GM19238 (cell line): ENCODE measurements around the gene RAB40C.

Experiments
- DNase-seq: peaks from one replicate; pipeline ENCODE4 v3.0.0; 2011; ENCODE audit warnings: low spot score; ENCODE audit not compliant: insufficient read length

The RAB40C gene

DNA sequence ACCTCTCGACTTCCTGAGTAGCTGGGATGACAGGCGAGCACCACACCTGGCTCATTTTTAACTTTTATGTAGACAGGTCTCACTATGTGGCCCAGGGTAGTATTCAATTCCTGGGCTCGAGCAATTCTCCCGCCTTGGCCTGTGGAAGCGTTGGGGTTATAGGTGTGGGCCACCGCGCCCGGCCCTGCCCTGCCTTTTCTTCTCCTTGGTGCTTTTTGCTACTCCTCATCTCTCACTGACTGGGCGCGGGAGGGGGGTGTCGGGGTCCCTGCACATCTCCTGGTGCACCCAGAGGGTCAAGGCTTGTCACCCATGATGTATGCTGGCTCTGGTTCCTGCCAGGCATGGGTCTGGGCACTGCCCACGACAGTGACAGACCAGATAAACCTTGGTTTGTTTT lies 54.7 kb downstream of the RAB40C start:
- DNase-seq = no peak

DNA sequence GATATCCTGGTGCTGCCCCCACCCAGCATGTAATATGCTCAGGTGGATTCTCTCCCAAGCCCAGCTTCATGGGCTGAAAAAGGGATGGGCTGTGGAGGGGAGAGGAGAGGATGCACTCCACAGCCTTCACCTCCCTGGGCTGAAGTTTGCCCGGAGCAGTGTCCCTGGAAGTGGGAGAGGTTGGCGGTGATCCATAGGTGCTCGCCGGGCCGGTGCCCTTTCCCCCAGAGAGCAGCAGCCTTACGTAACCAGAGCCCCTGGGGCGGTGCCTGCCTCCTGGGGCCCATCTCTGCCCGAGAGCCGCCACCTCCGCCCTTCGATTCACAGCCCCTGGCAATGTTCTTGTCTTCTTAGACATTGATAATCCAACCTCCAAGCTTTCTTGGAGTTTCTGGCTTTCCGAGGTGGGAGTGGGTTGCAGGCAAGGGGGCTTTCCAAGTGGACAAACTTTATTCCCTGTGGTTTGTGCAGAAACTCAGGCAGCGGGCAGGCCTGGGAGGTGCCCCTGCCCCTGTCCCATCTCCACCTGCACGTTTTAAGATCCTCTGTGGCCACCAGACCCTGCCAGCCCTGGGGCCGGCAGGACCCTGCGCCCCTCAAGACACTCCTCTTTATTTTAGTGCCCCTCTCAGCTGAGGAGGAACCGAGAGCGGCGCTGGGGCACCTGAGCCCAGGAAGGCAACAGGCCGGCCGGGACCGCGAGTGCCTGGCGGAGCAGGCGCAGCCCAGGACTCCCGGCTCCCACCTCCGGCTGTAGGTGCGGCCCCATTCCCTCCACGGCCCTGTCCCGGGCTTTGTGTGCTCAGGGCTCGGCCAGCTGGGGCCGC lies 56.2 kb downstream of the RAB40C start:
- no peak for DNase-seq

DNA sequence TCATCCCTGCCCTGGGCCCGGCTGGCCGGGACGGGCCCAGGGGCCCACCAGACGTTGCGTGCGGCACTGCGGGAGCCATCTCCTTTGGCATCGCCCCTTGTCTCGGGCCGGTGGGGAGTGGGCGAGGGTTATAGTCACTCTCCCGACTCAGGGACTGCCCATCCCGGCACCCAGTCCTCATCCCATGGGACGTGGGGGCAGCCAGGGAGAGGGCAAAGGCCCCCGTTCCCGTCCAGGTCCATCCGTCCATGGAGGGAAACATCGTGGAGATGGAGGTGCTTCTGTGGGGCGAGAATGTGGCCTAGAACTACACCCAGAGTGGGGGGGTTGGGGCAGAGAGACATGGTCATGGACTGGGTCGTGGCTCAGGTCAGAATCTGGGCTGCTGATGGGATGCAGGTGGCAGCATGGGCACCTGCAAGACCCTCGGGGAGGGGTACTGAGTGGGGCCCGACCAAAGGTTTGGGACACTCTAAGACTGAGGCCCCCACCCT lies 56.9 kb downstream of the RAB40C start:
- DNase-seq = no peak

DNA sequence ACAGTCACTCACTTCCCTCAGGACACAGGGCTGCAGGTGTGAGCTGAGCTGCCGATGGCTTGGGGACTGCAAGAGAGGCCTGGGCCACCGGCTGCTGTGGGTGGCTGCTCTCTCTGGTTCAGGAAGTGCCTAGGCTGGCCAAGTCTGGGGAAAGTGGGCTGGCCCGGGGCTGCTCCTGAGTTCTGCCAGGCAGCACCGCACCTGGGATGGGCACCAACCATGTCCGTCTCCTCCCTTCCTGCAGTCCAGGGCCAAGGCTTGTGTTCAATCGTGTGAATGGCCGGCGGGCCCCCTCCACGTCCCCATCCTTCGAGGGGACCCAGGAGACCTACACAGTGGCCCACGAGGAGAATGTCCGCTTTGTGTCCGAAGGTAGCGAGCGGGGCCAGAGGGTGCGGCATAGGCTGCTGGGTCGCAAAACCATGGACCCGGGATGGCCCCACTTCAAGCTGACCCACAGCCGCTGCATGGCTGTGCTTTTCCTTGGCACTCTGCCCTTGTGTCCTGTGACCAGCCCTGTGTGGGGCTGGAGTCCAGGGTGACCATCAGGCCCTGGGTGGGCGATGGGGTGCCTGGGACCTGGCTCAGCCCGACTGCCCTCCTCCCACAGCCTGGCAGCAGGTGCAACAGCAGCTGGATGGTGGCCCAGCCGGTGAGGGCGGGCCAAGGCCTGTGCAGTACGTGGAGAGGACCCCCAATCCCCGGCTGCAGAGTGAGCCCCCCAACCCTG lies 57.5 kb downstream of the RAB40C start:
- DNase-seq = no peak

DNA sequence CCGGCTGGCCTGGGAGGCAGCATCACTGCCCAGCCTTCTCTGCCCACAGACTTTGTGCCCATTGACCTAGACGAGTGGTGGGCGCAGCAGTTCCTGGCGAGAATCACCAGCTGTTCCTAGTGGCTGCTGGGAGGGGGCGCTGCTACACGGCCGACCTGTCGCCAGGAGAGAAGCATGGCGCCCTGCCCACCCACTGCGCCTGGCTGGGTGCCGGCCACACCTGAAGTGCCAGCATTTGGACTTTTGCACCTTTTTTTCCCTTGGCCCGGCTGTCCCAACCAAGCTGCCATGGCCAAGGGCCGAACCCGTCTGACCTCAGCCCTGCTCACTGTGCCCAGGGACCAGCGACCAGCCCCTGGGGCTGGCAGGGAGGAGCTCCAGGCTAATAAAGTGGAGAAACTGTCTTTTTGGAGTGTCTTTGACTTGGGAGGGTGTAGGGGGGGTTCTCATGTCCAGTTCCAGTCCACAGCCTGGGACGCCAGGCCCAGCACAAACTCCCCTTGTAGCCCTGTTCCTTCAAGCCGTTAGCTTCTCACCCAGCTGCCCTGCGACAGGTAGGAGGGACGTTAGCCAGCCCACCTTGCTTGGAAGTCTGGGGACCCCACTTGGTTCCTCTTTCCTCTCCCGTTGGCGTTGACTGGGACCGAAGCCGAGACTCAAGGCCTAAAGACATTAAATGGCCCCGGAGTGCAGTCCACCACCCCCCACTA lies 58.4 kb downstream of the RAB40C start:
- no peak for DNase-seq

DNA sequence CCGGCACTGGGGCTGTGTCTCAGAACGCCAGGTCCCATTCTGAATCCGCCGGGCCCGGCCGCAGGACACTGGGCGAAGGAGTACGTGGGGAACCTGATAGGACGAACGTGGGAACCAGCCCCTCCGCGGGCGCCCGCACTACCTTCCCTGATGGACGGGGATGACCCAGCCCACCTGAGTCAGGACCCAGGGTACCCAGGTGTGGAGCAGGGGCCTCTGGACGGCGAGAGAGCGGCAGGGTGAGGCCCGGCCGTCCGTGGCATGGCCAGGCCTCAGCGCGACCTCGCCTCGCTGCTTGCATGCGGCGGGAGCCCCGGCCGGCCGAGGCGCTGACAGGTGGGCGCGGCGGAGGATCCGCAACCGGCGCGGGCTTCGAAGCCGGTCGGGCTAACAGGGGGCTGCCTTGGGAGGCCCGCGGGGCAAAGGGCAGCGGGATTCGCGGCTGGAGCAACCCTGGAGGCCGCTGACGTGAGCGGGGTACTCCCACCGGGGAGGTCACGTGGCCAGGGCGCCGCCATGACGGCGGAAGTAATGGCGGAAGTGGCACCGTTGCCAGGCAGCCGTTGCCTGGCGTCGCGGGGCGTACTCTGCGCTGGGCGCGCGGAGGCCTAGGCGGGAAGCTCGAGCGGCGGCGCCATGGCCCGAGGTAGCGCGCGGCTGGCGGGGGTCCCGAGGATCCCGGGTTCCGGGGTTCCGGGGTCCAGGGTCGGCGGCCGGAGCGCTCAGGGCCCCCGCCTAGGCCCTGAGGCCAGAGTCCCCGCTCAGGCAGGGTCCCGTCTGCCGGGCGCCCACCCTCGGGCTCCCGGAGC lies 59.1 kb downstream of the RAB40C start, which contains the start of gene WDR90:
Gene WDR90, plus strand, starts transcription at position 585 of the 809 bp plus-strand sequence. Its CDS starts 52 bp downstream, at position 637.
- DNase-seq = peak; percentile 100

DNA sequence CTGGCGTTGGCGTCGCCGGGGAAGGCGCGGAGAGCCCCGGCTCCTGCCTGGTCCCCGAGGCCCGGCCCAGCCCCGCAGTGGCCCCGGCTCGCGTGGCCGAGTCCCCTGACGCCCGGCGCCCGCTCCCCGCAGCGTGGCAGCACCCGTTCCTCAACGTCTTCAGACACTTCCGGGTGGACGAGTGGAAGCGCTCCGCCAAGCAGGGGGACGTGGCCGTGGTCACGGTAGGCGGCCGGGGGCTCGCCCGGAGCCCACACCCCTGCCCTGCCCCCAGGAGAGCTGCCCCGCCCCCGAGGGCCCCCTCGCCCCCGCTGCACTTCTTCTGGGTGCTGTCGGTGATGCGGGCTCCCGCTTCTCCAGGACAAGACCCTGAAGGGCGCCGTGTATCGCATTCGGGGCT lies 59.8 kb downstream of the RAB40C start:
- peak; percentile 63 for DNase-seq

DNA sequence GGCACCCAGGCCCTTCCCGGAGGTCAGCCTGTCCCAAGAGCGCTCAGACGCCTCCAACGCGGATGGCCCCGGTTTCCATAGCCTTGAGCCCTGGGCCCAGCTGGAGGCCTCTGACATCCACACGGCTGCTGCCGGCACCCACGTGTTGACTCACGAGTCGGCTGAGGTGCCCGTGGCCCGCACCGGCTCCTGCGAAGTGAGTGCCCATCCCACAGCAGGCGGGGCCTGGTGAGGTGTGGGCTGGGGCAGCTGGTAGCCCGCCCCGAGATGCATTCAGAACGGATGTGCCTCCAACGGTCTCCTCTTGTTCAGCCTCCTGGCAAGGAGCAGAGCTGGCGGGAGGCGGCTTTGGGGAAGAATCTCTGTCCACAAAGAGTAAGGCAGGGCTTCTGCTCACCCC lies 62.0 kb downstream of the RAB40C start:
- no peak for DNase-seq

DNA sequence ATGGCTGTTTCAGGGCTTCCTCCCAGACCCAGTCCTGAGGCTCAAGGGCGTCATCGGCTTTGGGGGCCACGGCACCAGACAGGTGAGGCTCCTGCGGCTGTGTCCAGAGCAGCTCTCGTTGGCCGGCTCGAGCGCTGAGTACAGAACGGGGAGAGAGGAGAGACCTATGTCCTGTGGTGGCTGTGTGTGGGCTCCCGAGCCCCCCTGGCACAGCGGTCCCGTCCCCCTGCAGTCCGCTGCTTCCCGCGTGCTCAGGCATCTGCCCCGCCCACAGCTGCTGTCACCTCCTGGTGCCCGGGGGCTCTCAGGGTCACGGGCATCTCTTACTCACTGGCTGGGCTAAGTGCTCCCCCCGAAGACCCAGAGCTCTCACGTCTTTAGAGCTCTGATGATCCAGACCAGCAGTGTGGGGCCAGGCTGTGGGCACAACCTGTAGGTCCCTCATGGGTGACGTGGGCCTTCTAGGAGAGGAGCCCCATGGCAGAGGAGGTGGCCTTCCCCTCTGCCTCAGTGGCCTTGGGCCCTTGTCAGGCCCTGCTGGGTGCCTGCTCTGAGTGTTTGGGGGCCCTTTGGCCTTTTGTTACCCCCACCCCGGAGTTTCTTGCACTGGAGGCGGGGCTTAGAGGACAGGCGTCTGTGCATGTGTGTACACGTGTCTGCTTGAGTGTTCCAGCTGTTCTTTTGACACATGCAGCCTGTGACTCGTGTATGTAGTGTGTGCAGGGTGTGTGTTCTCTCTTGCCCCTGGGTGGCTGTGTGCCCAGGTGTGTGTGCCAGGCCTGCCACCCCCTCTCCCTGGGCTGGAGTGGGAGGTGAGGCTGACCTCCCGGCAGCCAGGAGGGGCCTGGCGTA lies 62.8 kb downstream of the RAB40C start:
- DNase-seq = no peak

DNA sequence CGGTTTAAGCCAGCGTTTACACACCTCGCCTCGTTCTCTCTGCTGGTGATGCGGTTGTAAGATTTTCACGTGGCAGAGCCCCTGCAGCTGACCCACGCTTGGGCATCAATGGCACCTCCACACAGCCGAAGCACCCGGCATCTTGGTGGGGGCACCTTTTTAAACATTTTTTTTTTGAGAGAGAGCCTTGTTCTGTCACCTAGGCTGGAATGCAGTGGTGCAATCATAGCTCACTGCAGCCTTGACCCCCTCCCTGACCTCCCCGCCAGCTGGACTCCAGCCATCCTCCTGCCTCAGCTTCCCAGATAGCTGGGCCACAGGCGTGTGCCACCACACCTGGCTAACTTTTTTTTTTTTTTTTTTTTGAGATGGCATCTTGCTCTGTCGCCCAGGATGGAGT lies 64.2 kb downstream of the RAB40C start:
- no peak for DNase-seq

DNA sequence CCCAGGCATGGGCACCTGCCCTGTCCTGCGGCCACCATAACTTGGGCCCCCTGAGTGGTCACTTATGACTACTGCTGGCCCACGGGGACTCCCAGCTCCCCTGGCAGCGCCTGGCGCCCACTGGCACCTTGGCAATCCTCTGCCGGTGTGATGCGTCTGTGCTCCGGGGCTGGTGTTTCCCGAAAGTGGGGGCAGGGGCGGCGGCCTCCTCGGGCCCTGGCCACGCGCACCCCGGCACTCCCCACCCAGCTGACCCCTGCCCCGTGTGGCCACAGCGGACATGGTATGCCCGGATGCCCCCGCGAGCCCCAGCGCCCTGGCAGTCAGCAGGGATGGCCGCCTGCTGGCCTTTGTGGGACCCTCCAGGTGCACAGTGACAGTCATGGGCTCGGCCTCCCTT lies 67.6 kb downstream of the RAB40C start:
- no peak for DNase-seq

DNA sequence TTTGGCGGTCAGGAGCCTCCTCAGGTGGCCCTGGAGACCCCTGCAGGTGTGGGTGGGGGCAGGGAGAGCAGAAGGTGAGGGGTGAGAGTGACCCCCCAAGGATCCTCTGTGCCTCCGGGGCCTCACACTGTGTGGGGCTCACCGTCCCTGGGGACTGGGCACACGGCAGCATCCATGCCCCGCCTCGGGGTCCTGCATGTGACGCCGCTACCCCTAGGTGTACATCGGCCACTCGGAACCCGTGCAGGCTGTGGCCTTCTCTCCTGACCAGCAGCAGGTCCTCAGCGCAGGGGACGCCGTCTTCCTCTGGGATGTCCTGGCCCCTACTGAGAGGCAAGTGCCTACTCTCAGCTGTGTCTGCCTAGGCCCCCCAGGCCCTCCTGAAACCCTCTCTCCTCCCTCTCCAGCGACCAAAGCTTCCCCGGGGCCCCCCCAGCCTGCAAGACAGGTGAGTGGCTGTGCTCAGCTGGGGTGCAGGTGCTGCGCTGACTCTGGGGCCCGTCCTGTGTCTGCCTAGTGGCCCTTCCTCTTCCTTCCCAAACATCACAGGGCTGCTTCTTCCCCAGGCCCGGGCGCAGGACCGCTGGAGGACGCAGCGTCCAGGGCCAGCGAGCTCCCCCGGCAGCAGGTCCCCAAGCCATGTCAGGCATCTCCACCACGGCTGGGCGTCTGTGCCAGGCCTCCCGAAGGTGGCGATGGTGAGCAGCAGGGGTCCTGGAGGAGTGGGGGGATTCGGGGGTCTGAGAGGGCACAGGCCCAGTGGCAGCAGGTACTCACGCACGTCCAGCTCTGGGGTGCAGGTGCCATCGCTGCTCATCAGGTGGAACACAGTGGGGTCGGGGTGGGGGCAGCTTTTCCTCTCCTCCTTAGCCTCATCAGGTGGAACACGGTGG lies 69.1 kb downstream of the RAB40C start:
- no peak for DNase-seq

DNA sequence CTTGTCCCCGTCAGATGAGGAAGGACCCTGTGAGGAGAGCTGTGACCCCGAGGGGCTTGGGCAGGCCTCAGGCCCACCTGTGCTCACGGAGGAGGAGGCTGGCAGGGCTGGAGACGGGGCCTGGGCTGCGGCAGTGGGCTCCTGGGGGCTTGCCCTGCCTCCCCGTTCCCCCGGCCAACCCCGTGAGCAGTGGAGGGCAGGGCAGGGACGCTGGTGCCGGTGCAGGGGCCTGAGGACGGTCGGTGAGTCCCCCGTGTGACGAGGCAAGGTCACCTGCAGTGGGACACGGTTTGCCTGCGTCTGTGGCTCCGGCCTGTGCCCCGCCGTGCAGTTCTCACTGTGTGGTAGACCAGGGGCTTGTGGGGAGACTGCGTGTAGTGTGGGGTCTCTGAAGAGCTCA lies 69.8 kb downstream of the RAB40C start:
- DNase-seq = no peak

DNA sequence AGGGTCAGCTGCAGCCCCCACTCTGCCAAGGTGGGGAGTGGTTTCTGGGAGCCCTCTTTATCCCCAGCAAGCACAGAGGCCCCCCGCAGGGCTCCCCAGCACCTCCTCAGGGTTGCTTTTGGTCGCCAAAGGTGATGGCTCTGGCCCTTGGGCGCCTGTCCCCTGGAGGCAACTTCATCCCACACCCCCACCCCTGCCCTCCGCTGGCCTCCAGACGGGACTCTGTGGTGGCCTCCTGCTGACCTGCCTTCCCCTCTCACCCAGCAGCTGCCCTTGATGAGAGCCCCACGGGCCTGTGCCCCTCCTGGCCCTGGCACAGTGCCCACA lies 70.2 kb downstream of the RAB40C start:
- no peak for DNase-seq

DNA sequence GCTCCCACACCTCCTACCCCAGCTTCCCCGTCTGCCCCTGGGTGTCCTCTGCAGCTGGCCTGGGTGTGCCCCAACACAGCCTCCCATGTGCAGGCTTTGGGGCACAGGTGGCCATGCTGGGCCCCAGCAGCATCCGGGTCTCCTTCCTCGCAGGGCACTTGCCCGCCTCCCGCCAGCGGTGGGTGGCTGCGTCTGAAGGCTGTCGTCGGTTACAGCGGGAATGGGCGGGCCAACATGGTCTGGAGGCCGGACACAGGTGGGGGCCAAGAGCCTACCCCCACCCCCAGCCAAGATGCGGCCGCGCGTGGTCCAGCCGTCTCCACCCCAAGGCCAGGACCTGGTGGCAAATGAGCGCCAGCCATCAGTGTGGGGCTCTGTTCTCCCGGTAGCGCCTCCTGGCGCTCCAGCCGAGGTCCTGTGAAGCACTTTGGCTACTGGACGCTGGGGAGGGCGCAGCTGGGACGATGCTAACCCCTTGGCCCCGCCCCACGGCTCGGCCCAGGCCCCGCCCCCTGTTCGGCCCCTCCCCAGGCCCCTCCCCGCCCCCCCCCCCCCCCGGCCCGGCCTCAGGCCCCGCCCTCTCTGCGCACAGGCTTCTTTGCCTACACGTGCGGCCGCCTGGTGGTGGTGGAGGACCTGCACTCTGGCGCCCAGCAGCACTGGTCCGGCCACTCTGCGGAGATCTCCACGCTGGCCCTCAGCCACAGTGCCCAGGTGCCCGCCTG lies 70.8 kb downstream of the RAB40C start:
- peak; percentile 93 for DNase-seq

DNA sequence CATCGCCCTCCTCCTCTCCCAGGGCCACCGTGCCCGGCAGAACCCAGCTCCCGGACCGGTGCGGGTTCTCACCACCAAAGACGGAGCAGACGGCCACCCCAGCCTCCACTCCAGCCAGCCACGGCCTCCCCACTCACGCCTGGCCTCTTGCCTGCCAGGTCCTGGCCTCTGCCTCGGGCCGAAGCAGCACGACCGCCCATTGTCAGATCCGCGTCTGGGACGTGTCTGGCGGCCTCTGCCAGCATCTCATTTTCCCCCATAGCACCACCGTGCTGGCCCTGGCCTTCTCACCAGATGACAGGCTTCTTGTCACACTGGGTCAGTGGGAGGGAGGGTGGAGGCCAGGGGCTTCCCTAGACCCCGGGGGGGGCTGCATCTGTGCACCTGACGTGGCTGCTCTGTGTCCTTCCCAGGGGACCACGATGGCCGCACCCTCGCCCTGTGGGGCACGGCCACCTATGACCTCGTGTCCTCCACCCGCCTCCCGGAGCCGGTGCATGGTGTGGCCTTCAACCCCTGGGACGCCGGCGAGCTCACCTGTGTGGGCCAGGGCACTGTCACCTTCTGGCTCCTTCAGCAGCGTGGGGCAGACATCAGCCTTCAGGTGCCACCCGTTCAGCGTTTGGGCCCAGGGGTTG lies 71.4 kb downstream of the RAB40C start:
- DNase-seq = no peak

DNA sequence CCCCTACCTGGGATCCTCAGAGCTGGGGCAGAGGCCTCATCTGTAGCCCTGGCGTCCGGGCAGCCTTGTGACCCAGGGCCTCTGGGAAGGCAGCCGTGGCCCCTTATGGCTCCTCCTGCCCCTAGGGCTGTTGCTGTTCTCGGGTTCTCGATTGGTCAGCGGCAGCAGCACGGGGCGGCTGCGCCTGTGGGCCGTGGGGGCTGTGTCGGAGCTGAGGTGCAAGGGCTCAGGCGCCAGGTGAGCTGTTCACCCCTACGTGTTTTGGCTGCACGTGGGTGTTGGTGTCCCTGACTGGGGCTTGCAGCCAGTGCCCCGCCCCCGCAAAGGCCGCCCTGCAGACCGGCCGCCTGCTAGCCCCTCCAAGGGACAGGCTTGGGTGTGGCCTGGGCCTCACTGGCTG lies 72.2 kb downstream of the RAB40C start:
- no peak for DNase-seq

DNA sequence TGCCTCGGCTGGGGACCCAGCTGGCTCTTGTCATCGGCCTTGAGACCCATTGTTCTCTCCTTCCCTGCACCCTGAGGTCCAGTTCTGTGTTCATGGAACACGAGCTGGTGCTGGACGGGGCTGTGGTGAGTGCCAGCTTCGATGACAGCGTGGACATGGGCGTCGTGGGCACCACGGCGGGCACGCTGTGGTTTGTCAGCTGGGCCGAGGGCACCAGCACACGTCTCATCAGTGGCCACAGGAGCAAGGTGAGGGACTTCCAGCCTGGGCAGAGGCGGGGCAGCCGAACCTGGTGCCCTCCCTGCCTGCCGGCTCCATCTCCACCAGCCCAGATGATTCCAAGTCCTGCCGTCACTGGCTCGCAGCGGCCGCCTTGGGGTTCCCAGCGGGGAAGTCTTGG lies 72.7 kb downstream of the RAB40C start:
- DNase-seq = no peak
